Bronchial epithelial cell (primary cell): ENCODE measurements around the gene SNAP29. TPM values are rescaled to one million over a fixed set of nuclear protein-coding genes. Genes with fewer than 3 reads are reported as not detected.

Source experiments
- DNase-seq: peaks from one replicate; pipeline ENCODE4 v3.0.0-alpha.2; 2010; ENCODE audit warnings: low read depth
- FAIRE-seq: peaks from 2 replicates; lab custom pipeline; 2011; peaks lifted over from hg19 to GRCh38; lab: Jason Lieb, UNC
- H3K27me3 ChIP-seq: 2 replicates; pipeline ENCODE4 v1.5.1; 2011; ENCODE audit warnings: low read length; ENCODE audit not compliant: control insufficient read depth, insufficient read depth
- H3K36me3 ChIP-seq: 2 replicates; pipeline ENCODE4 v1.5.1; 2011; ENCODE audit warnings: low read length; ENCODE audit not compliant: control insufficient read depth, insufficient read depth
- H3K4me3 ChIP-seq: 2 replicates; pipeline ENCODE4 v1.5.1; 2011; ENCODE audit warnings: mild to moderate bottlenecking, low read depth, low read length, control low read depth
- CTCF ChIP-seq: IDR thresholded peaks from 2 replicates; pipeline ENCODE4 v1.5.1; 2011; ENCODE audit warnings: mild to moderate bottlenecking, moderate library complexity, low read length, control low read depth, inconsistent platforms; ENCODE audit not compliant: insufficient read depth, severe bottlenecking
- total RNA-seq: library from RNA; depleted of rRNA; stranded (reverse); fragments of >200 nt; gene quantifications from 2 replicates; pipeline ENCODE4 v1.2.1, GENCODE V29; 2014

The SNAP29 gene
- total RNA-seq, 1 donor from 2014 or later, result 3.7 TPM

- FAIRE-seq, result no peak
Observed at GRCh38 chr22:20840646-20841371, 18.0 kb upstream of the SNAP29 start.

GRCh38 chr22:20843501-20843900, 15.3 kb upstream of the SNAP29 start:
- Histone ChIP-seq H3K27me3 (no peaks in the 10 kb centered on the region), H3K4me3 (no peak overlapping the region), H3K36me3 (peaks cover 1% of the 10 kb centered on the region)
- DNase-seq (peak; percentile 44), FAIRE-seq (no peak)
- no peak for TF ChIP-seq CTCF

More at GRCh38 chr22:20840646-20841371, 18.0 kb upstream of the SNAP29 start:
- no peak overlapping the region for H3K4me3 ChIP-seq
- no peak for TF ChIP-seq CTCF
- no peaks in the 10 kb centered on the region for H3K27me3 ChIP-seq
- no peak for DNase-seq
- peaks cover 1% of the 10 kb centered on the region for H3K36me3 ChIP-seq

- Histone ChIP-seq H3K36me3 (peaks cover 1% of the 10 kb centered on the region), H3K4me3 (no peak overlapping the region), H3K27me3 (no peaks in the 10 kb centered on the region)
- FAIRE-seq (no peak), DNase-seq (no peak)
- no peak for TF ChIP-seq CTCF
Observed at GRCh38 chr22:20844055-20845037, 14.5 kb upstream of the SNAP29 start.

- TF ChIP-seq CTCF, result no peak
- Histone ChIP-seq H3K36me3 (no peaks in the 10 kb centered on the region), H3K27me3 (no peaks in the 10 kb centered on the region), H3K4me3 (no peak overlapping the region)
- DNase-seq (no peak), FAIRE-seq (no peak)
Observed at GRCh38 chr22:20847318-20847822, 11.4 kb upstream of the SNAP29 start.

- no peaks in the 10 kb centered on the region for H3K27me3 ChIP-seq
- DNase-seq (no peak), FAIRE-seq (no peak)
- TF ChIP-seq CTCF, result no peak
- no peaks in the 10 kb centered on the region for H3K36me3 ChIP-seq
- H3K4me3 ChIP-seq, result no peak overlapping the region
Observed at GRCh38 chr22:20852076-20852475, 6.7 kb upstream of the SNAP29 start.
